KMS-11 (cell line): ENCODE measurements around the gene CDC42BPA.

Source experiments
- H2AFZ ChIP-seq: fragments of 200-600 bp; sonication (generic); 2 replicates; pipeline ENCODE4 v1.6.1; 2016; ENCODE audit warnings: antibody characterized with exemption, mixed run types, low read depth
- H3K27ac ChIP-seq: fragments of 200-600 bp; sonication (generic); 2 replicates; pipeline ENCODE4 v1.6.1; 2016; ENCODE audit warnings: mild to moderate bottlenecking, mixed run types
- H3K27me3 ChIP-seq: fragments of 200-600 bp; sonication (generic); 2 replicates; pipeline ENCODE4 v1.6.1; 2017; ENCODE audit warnings: mild to moderate bottlenecking, low read depth, mixed run types, moderate library complexity; ENCODE audit not compliant: insufficient read depth
- H3K36me3 ChIP-seq: fragments of 200-600 bp; sonication (generic); 2 replicates; pipeline ENCODE4 v1.6.1; 2017; ENCODE audit warnings: mild to moderate bottlenecking, mixed run types; ENCODE audit not compliant: insufficient read depth
- H3K4me1 ChIP-seq: fragments of 200-600 bp; sonication (generic); 2 replicates; pipeline ENCODE4 v1.6.1; 2016; ENCODE audit warnings: mild to moderate bottlenecking, low read depth, mixed run types; ENCODE audit not compliant: poor library complexity, severe bottlenecking
- H3K4me2 ChIP-seq: fragments of 200-600 bp; sonication (generic); 2 replicates; pipeline ENCODE4 v1.7.0; 2016; ENCODE audit warnings: mild to moderate bottlenecking, mixed run types
- H3K4me3 ChIP-seq: fragments of 200-600 bp; sonication (generic); IDR thresholded peaks from 2 replicates; pipeline ENCODE4 v1.6.1; 2017; ENCODE audit warnings: low read depth, low read length, mixed read lengths; ENCODE audit not compliant: insufficient read depth
- H3K79me2 ChIP-seq: fragments of 200-600 bp; sonication (generic); 2 replicates; pipeline ENCODE4 v1.6.1; 2016; ENCODE audit warnings: low read depth, mixed run types; ENCODE audit not compliant: insufficient read depth
- H3K9ac ChIP-seq: fragments of 200-600 bp; sonication (generic); 2 replicates; pipeline ENCODE4 v1.6.1; 2016; ENCODE audit warnings: mild to moderate bottlenecking, mixed run types
- H4K20me1 ChIP-seq: fragments of 200-600 bp; sonication (generic); 2 replicates; pipeline ENCODE4 v1.6.1; 2016; ENCODE audit warnings: mild to moderate bottlenecking, mixed run types; ENCODE audit not compliant: insufficient read depth
- TF ChIP-seq, protein P1 (sequence below): fragments of 200-600 bp; sonication (generic); conservative IDR thresholded peaks from 2 replicates; pipeline ENCODE4 v1.6.1; 2017; ENCODE audit warnings: low read depth, mild to moderate bottlenecking, antibody characterized with exemption, low read length, moderate library complexity, mixed read lengths

The CDC42BPA gene

DNA sequence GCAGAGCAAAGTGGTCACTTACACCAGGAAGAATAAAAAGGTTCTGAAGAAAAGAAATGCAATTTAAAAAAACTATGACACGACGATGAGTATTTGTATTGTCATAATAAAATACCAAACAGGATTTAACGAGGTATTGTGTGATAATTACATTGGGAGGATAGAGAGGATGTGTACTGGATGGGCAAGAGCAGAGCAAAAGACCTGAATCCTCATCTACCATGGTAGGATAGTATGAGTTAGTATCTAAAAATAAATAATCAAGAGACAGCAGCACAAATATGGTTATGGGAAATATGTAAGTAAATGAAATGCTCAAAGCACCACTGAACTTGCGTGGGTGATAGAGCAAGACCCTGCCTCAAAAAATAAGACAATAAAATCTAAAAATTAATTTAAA, 162.6 kb downstream of the CDC42BPA start:
- no peak overlapping the region for H3K4me2 ChIP-seq
- H2AFZ ChIP-seq: no peak overlapping the region
- H3K27ac ChIP-seq: no peak overlapping the region
- no peaks in the 10 kb centered on the region for H4K20me1 ChIP-seq
- H3K4me1 ChIP-seq: no peaks in the 10 kb centered on the region
- TF ChIP-seq, protein P1, sequence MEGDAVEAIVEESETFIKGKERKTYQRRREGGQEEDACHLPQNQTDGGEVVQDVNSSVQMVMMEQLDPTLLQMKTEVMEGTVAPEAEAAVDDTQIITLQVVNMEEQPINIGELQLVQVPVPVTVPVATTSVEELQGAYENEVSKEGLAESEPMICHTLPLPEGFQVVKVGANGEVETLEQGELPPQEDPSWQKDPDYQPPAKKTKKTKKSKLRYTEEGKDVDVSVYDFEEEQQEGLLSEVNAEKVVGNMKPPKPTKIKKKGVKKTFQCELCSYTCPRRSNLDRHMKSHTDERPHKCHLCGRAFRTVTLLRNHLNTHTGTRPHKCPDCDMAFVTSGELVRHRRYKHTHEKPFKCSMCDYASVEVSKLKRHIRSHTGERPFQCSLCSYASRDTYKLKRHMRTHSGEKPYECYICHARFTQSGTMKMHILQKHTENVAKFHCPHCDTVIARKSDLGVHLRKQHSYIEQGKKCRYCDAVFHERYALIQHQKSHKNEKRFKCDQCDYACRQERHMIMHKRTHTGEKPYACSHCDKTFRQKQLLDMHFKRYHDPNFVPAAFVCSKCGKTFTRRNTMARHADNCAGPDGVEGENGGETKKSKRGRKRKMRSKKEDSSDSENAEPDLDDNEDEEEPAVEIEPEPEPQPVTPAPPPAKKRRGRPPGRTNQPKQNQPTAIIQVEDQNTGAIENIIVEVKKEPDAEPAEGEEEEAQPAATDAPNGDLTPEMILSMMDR: no peak
- H3K4me3 ChIP-seq: no peak overlapping the region
- no peaks in the 10 kb centered on the region for H3K36me3 ChIP-seq
- H3K9ac ChIP-seq: no peak overlapping the region
- no peaks in the 10 kb centered on the region for H3K79me2 ChIP-seq
- no peaks in the 10 kb centered on the region for H3K27me3 ChIP-seq

- Histone ChIP-seq H3K4me3 (no peak overlapping the region), H4K20me1 (no peaks in the 10 kb centered on the region), H3K79me2 (no peaks in the 10 kb centered on the region), H3K36me3 (no peaks in the 10 kb centered on the region), H2AFZ (no peak overlapping the region), H3K27ac (no peak overlapping the region), H3K9ac (no peak overlapping the region), H3K27me3 (no peaks in the 10 kb centered on the region), H3K4me1 (no peaks in the 10 kb centered on the region), H3K4me2 (no peak overlapping the region)
- TF ChIP-seq, protein P1: no peak
These were observed 163.3 kb downstream of the CDC42BPA start for GRCh38 chr1:227155004-227155403.

GRCh38 chr1:227152525-227152924, 165.8 kb downstream of the CDC42BPA start:
- Histone ChIP-seq H3K27me3 (no peaks in the 10 kb centered on the region), H3K4me1 (no peaks in the 10 kb centered on the region), H3K4me3 (no peak overlapping the region), H2AFZ (no peak overlapping the region), H4K20me1 (no peaks in the 10 kb centered on the region), H3K9ac (no peak overlapping the region), H3K4me2 (no peak overlapping the region), H3K36me3 (no peaks in the 10 kb centered on the region), H3K79me2 (no peaks in the 10 kb centered on the region), H3K27ac (no peak overlapping the region)
- TF ChIP-seq, protein P1: no peak

DNA sequence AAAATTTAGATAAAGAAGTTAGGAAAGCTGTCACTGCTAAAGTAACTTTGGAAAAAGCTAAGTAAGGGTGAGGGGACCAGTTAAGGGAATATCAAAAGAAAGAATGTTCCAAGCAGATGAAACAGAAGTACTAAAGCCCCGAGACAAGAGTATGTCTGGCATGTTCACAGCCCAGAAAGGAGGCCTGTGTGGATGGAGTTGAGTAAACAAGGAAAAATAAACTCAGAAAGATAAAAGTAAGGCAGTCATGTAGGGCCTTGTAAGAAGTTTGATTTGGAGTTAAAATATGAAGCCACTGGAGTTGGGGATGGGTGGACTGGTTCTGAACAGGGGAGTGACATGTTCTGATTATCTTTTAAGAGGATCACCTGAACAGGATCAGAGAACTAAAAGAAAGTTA, 177.9 kb downstream of the CDC42BPA start:
- no peaks in the 10 kb centered on the region for H3K36me3 ChIP-seq
- TF ChIP-seq, protein P1: no peak

More for the DNA sequence above, 177.9 kb downstream of the CDC42BPA start:
- Histone ChIP-seq H4K20me1 (no peaks in the 10 kb centered on the region), H3K4me1 (no peaks in the 10 kb centered on the region), H3K27ac (no peak overlapping the region), H3K79me2 (no peaks in the 10 kb centered on the region), H3K4me2 (no peak overlapping the region), H3K9ac (no peak overlapping the region), H3K4me3 (no peak overlapping the region), H3K27me3 (no peaks in the 10 kb centered on the region), H2AFZ (no peak overlapping the region)
